Type B pancreatic cell (in vitro differentiated cells): ENCODE data around the gene VPS50. TPM values are rescaled to one million over a fixed set of nuclear protein-coding genes. Genes with fewer than 3 reads are reported as not detected.

Experiments
- DNase-seq: peaks from one replicate; pipeline ENCODE4 v3.0.0; 2021; ENCODE audit warnings: mixed read lengths; ENCODE audit not compliant: unreplicated experiment; ENCODE audit errors: extremely low spot score
- H3K27ac Mint-ChIP-seq: 2 replicates; pipeline ENCODE4 v1.8.0; 2021; ENCODE audit warnings: mild to moderate bottlenecking, mixed read lengths
- H3K27me3 Mint-ChIP-seq: 2 replicates; pipeline ENCODE4 v1.8.0; 2021; ENCODE audit warnings: mixed read lengths
- H3K36me3 Mint-ChIP-seq: 2 replicates; pipeline ENCODE4 v1.8.0; 2021; ENCODE audit warnings: mixed read lengths
- H3K4me1 Mint-ChIP-seq: one replicate; pipeline ENCODE4 v1.8.0; 2021; ENCODE audit warnings: mixed read lengths; ENCODE audit not compliant: unreplicated experiment
- H3K4me3 Mint-ChIP-seq: 2 replicates; pipeline ENCODE4 v1.8.0; 2021; ENCODE audit warnings: mild to moderate bottlenecking, mixed read lengths
- H3K9me3 Mint-ChIP-seq: 2 replicates; pipeline ENCODE4 v1.8.0; 2021; ENCODE audit warnings: mixed read lengths
- CTCF ChIP-seq: fragments of 200-600 bp; sonication (generic); conservative IDR thresholded peaks from 2 replicates; pipeline ENCODE4 v1.5.0; 2021; ENCODE audit warnings: antibody characterized with exemption, mild to moderate bottlenecking
- total RNA-seq: library from RNA; stranded (reverse); gene quantifications from 2 replicates; pipeline ENCODE4 v1.2.1, GENCODE V29; 2021; ENCODE audit warnings: low replicate concordance

The VPS50 gene
- total RNA-seq, 1 donor from 2014 or later: 26.5 TPM

DNA sequence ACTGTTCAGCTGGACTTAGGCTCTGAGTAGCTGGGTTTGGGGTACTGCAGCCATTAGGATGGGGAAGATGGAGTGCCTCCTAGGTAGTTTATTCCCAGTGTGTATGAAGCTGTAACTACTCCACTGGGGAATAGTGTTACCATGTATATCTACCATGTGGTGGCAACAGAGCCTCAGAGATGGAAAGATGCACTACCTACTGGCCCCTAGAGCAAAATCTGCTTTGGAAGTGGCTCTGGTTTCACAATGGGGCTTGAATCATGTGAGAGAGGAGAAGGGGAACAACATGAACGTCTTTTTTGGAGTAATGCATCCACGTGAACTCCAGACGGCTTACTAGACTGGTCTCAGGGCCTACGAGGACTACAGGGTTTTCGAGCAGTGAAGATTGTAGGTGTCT is 175.1 kb downstream of the VPS50 start:
- TF ChIP-seq CTCF: no peak
- H3K27me3 Mint-ChIP-seq: peaks cover 9% of the 10 kb centered on the region
- H3K27ac Mint-ChIP-seq: no peak overlapping the region
- no peak overlapping the region for H3K4me3 Mint-ChIP-seq
- no peaks in the 10 kb centered on the region for H3K4me1 Mint-ChIP-seq
- no peaks in the 10 kb centered on the region for H3K9me3 Mint-ChIP-seq
- no peaks in the 10 kb centered on the region for H3K36me3 Mint-ChIP-seq
- DNase-seq: no peak

GRCh38 chr7:93409324-93409723 is 177.2 kb downstream of the VPS50 start:
- Mint-ChIP-seq H3K27me3 (peaks cover 5% of the 10 kb centered on the region), H3K4me1 (no peaks in the 10 kb centered on the region), H3K9me3 (no peaks in the 10 kb centered on the region), H3K27ac (no peak overlapping the region), H3K4me3 (no peak overlapping the region), H3K36me3 (no peaks in the 10 kb centered on the region)
- TF ChIP-seq CTCF: no peak
- DNase-seq: no peak

Other genes starting within 250 kb of the VPS50 start
- gene SAMD9, start 114.4 kb upstream of the VPS50 start, total RNA-seq: 2.9 and 3.2 TPM in 2 replicates
- gene SAMD9L, start 84.0 kb upstream of the VPS50 start, total RNA-seq: 1.8 and 2.7 TPM in 2 replicates
- 37.3 and 55.7 TPM in 2 replicates for gene HEPACAM2, start 5.9 kb upstream of the VPS50 start, total RNA-seq